ENCODE results near the gene PHOX2A.
"Not testable (repeated sequence)": the region's sequence is repeated elsewhere in the genome, so short reads cannot be mapped to it uniquely, and the experiment has no call there.

The PHOX2A gene

DNA sequence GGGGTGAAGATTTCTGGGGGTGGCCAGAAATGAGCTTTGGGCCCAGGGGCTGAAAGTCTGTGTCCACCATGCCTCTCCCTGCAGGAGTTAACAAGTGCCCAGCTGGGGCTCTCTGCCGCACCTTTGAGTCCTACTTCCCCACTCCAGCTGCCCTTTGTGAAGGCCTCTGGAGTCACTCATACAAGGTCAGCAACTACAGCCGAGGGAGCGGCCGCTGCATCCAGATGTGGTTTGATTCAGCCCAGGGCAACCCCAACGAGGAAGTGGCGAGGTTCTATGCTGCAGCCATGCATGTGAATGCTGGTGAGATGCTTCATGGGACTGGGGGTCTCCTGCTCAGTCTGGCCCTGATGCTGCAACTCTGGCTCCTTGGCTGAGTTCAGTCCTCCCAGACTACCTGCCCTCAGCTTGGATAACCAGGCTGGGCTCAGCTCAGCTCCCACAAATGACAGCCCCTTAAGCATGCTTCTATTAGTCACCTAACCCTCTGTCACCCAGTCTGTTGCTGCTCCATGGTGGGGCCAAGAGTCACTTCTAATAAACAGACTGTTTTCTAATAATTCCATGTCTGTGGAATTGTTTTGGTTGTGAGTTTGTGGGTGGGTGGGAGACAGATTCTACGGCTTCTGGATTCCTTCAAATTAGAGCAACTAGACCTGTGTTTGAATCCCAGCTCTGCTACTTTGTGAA is 22.4 kb downstream of the PHOX2A start:
- no peak for DNase-seq

DNA sequence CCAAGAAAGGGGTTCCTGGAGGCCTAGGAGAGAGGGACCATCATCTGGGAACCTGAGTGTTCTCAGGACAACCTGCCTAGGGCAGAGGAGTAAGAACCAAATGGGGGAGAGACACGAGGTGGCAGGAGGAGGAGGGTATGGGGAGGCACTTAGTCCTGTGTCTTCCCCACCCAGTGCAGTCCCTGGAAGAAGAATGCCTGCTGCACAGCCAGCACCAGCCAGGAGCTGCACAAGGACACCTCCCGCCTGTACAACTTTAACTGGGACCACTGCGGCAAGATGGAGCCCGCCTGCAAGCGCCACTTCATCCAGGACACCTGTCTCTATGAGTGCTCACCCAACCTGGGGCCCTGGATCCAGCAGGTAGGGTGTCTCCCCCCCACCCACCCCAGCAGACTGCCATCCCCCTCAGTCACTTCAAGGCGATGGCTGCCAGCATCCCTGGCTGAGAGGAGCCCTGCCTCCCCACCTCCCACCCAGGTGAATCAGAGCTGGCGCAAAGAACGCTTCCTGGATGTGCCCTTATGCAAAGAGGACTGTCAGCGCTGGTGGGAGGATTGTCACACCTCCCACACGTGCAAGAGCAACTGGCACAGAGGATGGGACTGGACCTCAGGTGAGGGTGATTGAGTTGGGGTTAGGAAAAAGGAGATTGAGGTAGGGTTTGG is 23.1 kb downstream of the PHOX2A start:
- DNase-seq = no peak

DNA sequence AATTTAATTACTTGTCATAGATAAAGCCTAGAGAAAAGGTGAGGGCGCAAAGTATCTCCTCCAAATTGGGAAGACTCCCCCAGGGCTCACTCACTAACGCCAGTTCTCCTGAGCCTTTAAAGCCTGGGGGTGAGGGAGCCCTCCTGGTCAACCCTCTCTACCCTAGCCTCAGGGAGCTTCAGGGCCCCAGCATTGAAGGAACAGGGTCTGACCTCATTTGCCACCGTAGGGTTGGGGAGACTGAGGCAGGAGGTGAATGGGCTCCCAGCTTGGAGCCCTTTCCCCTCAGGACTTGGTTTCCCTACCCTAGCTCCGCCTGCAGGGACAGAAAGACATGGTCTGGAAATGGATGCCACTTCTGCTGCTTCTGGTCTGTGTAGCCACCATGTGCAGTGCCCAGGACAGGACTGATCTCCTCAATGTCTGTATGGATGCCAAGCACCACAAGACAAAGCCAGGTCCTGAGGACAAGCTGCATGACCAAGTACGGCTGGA is 25.7 kb downstream of the PHOX2A start:
- DNase-seq = no peak

DNA sequence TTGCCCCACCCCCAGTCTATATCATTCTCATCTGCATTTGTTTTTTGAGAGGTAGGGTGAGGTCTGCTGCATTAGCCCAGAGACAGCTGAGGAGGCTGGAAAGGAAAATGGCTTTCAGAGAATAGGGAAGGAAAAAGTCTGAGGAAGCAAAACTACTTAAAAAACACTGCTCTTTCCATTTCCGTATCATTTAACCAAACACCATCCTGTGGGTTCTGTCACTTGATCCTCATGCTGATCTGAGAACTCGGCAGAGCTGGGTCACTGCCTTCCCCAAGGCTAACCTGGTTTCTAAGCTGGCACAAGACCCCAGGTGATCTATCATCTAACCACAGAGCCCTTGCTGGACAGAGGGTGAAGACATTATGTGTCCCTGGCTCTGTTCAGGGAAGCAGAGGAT is 26.1 kb downstream of the PHOX2A start:
- no peak for DNase-seq

DNA sequence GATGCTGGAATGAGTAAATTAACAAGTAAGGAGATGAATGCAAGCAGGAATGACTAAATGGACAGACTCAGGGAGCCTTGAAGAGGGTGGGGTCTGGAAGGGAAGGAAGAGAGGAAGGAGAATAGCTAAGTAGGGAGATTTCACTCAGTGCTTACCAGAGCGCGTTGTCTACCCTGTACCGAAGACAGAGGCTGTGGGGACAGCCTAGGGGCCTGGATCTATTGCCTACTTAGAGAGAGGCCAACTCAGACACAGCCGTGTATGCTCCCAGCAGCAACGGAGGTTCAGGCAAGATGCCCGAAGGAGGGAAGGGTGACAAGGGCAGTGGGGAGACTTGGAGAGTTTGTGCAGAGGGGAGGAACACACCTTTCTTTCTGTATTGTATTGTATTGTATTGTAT is 27.3 kb downstream of the PHOX2A start, which contains the start of gene FOLR2:
FOLR2 (plus strand) TSS at position 157 of the 400 bp plus-strand sequence. CDS start 1,791 bp downstream, outside the sequence.
- no peak for DNase-seq

DNA sequence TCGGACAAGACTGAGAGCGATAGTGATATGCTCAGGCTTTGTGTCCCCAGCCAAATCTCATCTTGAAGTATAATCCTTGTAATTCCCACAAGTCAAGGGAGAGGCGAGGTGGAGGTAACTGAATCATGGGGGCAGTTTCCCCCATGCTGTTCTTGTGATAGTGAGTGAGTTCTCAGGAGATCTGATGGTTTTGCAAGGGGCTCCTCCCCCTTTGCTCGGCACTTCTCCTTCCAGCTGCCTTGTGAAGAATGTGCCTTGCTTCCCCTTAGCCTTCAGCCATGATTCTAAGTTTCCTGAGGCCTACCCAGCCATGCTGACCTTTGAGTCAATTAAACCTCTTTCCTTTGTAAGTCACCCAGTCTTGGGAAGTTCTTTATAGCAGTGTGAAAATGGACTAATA is 34.9 kb downstream of the PHOX2A start:
- DNase-seq = no peak

DNA sequence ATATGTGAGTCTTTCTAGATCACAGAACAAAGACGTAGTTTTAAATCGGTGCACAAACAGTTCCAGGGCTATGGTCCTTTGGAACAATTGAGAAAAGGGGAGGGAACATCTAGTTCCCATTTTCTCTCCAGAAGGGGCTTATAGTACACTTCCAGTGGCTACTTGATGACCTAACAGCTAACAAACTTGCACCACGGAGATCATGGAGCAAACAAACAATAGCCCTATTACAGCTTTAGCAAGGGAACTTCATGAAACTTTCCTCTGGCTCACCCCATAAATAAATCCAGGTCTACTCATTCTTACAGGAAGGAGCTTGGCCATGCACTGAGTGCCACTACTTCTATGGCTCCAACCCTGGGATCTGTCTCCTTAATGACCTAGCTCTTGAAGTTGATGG is 35.7 kb downstream of the PHOX2A start:
- DNase-seq = no peak

DNA sequence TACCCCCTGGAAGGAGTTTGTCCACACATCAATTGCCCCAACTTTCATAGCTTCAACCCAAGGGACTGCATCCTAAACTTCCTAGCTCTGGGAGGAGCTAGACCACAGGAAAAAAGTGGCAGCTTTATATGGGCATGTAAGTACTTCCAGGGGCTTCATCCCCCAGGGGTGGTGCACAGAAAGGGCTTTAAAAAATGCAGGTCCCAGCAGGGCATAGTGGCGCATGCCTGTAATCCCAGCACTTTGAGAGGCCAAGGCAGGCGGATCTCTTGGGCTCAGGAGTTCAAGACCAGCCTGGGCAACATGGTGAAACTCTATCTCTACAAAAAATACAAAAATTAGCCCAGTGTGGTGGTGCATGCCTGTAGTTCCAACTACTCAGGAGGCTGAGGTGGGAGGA is 37.2 kb downstream of the PHOX2A start:
- not testable (repeated sequence) for DNase-seq

DNA sequence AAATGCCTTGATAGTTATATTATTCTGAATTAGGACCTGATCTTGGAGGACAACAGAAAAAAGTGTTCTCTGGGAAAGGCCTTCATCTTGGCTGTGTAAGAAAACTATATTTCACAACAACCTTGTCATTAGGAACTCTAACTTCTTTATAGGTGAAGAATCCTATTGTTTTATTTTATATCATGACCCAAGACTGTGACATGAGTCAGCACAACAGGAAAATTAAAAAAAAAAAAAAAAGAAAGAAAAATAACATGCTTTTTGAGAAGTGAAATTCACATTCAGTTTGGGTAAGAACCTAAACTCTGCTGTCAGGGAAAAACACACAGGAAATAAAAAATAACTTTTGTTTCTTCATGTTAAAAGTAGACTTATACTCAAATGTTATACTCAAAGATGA is 39.1 kb downstream of the PHOX2A start:
- no peak for DNase-seq

DNA sequence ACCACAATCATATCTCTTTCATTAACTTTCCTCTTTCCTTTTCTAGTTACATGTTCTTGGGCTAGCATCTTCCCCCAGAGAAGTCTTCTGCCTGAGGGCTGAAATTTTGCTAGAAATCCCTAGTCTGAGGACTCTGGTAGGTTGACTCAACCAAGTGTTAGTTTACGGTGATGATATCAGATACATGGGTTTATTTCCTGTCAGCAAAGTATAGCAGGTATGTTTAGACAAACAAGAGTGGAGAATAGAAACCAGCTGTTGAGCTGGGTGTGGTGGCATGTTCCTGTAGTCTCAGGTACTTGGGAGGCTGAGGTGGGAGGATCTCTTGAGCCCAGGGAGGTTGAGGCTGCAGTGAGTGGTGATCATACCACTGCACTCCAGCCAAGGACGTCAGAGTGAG is 40.8 kb downstream of the PHOX2A start:
- no peak for DNase-seq

DNA sequence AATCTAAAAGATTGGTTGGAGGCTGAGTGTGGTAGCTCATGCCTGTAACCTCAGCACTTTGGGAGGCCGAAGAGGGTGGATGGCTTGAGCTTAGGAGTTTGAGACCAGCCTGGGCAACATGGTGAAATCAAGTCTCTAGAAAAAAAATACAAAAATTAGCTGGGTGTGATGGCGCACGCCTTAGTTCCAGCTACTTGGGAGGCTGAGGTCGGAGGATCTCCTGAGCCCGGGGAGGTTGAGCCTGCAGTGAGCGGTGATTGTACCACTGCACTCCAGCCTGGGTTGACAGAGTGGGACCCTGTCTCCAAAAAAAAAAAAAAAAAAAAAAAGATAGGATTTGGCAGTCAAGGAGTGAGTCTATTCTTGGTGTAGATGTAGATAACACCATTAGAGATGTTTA is 41.4 kb downstream of the PHOX2A start:
- no peak for DNase-seq

DNA sequence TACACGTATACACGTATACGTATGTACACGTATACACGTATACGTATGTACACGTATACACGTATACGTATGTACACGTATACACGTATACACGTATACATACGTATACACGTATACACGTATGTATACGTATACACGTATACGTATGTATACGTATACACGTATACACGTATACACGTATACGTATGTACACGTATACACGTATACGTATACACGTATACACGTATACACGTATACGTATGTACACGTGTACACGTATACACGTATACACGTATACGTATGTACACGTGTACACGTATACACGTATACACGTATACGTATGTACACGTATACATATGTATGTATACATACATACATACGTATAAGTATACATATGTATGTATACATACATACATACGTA is 42.5 kb downstream of the PHOX2A start:
- DNase-seq = not testable (repeated sequence)

DNA sequence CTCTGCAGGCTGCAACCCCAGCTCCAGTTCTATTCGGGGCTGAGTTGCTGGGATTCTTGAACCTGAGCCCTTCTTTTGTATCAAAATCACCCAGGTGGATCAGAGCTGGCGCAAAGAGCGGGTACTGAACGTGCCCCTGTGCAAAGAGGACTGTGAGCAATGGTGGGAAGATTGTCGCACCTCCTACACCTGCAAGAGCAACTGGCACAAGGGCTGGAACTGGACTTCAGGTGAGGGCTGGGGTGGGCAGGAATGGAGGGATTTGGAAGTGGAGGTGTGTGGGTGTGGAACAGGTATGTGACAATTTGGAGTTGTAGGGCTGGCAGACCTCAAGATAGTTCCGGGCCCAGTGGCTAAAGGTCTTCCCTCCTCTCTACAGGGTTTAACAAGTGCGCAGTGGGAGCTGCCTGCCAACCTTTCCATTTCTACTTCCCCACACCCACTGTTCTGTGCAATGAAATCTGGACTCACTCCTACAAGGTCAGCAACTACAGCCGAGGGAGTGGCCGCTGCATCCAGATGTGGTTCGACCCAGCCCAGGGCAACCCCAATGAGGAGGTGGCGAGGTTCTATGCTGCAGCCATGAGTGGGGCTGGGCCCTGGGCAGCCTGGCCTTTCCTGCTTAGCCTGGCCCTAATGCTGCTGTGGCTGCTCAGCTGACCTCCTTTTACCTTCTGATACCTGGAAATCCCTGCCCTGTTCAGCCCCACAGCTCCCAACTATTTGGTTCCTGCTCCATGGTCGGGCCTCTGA is 48.3 kb downstream of the PHOX2A start:
- no peak for DNase-seq

DNA sequence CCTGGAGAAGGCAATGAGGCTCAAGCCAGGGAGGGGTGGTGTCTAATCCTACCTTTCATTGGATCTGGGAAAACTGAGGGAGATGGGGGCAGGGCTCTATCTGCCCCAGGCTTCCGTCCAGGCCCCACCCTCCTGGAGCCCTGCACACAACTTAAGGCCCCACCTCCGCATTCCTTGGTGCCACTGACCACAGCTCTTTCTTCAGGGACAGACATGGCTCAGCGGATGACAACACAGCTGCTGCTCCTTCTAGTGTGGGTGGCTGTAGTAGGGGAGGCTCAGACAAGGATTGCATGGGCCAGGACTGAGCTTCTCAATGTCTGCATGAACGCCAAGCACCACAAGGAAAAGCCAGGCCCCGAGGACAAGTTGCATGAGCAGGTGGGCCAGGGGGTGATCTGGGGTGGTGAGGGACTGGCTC is 52.0 kb downstream of the PHOX2A start, which contains the start of gene FOLR1:
FOLR1 (plus strand) TSS at position 180 of the 421 bp plus-strand sequence; CDS start at position 214, 34 bp downstream.
- DNase-seq = no peak

DNA sequence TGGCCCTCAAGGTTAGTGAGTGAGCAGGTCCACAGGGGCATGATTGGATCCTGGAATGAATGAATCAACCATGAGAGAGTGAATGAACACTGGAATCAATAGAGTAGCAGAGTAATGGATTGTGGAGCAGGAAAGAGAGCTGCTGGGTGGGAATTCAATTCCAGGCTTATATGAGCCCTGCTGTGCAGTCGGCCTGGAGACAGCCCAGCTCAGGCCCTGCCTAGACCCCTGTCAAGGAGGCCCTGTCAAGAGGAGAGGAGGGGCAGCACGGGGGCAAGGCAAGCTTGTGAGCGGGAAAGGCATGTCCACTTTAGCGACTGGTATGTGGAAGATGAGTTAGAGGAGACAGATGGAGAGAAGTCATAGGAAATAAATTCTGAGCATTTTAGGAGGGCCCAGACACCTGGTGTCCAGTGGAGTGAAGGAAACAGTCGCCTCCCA is 53.3 kb downstream of the PHOX2A start:
- DNase-seq = no peak

DNA sequence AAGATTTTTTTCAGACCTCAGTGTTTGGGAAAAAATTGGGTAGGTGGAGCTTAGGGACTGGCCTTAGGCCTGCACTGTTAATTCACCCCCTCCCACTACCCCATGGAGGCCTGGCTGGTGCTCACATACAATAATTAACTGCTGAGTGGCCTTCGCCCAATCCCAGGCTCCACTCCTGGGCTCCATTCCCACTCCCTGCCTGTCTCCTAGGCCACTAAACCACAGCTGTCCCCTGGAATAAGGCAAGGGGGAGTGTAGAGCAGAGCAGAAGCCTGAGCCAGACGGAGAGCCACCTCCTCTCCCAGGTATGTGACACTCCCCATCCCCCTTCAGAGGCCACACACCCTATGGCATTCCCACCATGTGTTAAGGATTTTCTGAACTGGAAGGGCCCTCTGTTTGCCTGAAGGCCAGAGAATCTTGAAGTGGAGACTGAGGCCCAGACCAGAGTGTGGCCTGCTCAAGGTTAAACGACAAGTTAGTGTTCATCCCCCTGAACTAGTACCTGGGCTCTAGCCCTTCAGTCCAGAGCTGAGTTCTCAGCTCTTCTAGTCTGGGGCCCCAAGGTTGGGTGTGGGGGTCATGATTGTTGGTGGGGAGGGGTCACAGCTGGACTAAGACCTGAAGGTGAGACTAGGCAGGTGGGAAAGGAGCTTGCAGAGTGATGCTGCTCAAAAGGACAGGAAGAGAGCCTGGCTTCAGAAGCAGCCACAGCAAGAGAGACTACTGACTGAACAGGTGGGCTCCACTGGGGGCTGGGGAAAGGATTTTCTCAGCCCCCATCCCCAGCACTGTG is 54.3 kb downstream of the PHOX2A start:
- DNase-seq = no peak

Measured in NCI-H2029 treated with DMSO at 0.1 percent for 48 hours (cell line).